Breast epithelium (tissue), 4 donors: ENCODE measurements around the gene LRRC8C. TPM values are rescaled to one million over a fixed set of nuclear protein-coding genes. Genes with fewer than 3 reads are reported as not detected.

ENCODE experiments used
- DNase-seq, 2 donors: peaks; one replicate each; pipeline ENCODE4 v3.0.0-alpha.2; 2019; ENCODE audit warnings: low spot score in 2 of 2
- H3K27ac ChIP-seq, 2 donors: fragments of 200-600 bp; sonication (generic) in 1 of 2; one replicate each; pipeline ENCODE4 v1.5.1; 2016 to 2019; ENCODE audit warnings: mild to moderate bottlenecking in 1 of 2
- H3K27me3 ChIP-seq, 2 donors: fragments of 200-600 bp; sonication (generic) in 1 of 2; one replicate each; pipeline versions ENCODE4 v1.5.1 to v1.6.0; 2017 to 2019; ENCODE audit warnings: control low read depth in 1 of 2, mild to moderate bottlenecking in 1 of 2
- H3K36me3 ChIP-seq: fragments of 200-600 bp; one replicate; pipeline ENCODE4 v1.5.1; 2019
- H3K4me1 ChIP-seq, 2 donors: fragments of 200-600 bp; sonication (generic); one replicate each; pipeline ENCODE4 v1.5.1; 2016 to 2019; ENCODE audit warnings: control low read depth in 1 of 2
- H3K4me3 ChIP-seq, 3 donors: fragments of 200-600 bp; sonication (generic); 1 replicate in 2 of 3; 2 replicates in 1 of 3; pipeline ENCODE4 v1.5.1; 2016 to 2019; ENCODE audit warnings: mild to moderate bottlenecking in 3 of 3, moderate library complexity in 2 of 3
- H3K9me3 ChIP-seq, 2 donors: fragments of 200-600 bp; sonication (generic) in 1 of 2; one replicate each; pipeline ENCODE4 v1.5.1; 2016 to 2019; ENCODE audit warnings: control low read depth in 1 of 2
- CTCF ChIP-seq, 3 donors: fragments of 450-650 bp; IDR thresholded peaks; one replicate each; pipeline ENCODE4 v1.5.1; 2016 to 2017; ENCODE audit warnings: antibody characterized with exemption in 3 of 3, mild to moderate bottlenecking in 3 of 3, moderate library complexity in 3 of 3
- POLR2A ChIP-seq: fragments of 450-650 bp; IDR thresholded peaks from one replicate; pipeline ENCODE4 v1.6.1; 2016; ENCODE audit warnings: antibody characterized with exemption, mild to moderate bottlenecking, moderate library complexity
- POLR2AphosphoS5 ChIP-seq, 3 donors: sonication (generic); formaldehyde crosslinking; IDR thresholded peaks; one replicate each; pipeline ENCODE4 v1.6.1; 2017; ENCODE audit warnings: antibody characterized with exemption in 3 of 3
- intact Hi-C: fragments of 100-400 bp; cut with DNase I; formaldehyde crosslinking; loops from one replicate; pipeline ENCODE4 v1.15.1; 2023; ENCODE audit warnings: low total_unique reads
- total RNA-seq, 3 donors: library from RNA; depleted of rRNA; stranded (reverse); fragments of >200 nt; gene quantifications; one replicate each; pipeline ENCODE4 v1.1.0, GENCODE V29; 2016

LRRC8C gene
- total RNA-seq, 3 donors from 2014 or later: 10.8 to 14.6 (median 12.9) TPM

GRCh38 chr1:89641781-89642180, 8.9 kb downstream of the LRRC8C start:
- H3K9me3 ChIP-seq: peaks cover 0 to 8% of the 10 kb centered on the region in 2 donors
- intact Hi-C loops: no loop called here
- H3K27ac ChIP-seq: no peak overlapping the region
- H3K4me1 ChIP-seq: no peaks in the 10 kb centered on the region
- TF ChIP-seq POLR2A: no peak
- no peak for TF ChIP-seq CTCF (IDR thresholded peaks at IDR 0.05)
- no peak for TF ChIP-seq POLR2AphosphoS5 (IDR thresholded peaks at IDR 0.05)
- no peaks in the 10 kb centered on the region for H3K27me3 ChIP-seq
- no peaks in the 10 kb centered on the region for H3K36me3 ChIP-seq
- no peak overlapping the region for H3K4me3 ChIP-seq
- DNase-seq: no peak

- H3K9me3 ChIP-seq: peaks cover 0 to 8% of the 10 kb centered on the region in 2 donors
- intact Hi-C loops: no loop called here
Observed at GRCh38 chr1:89643577-89643976, 10.7 kb downstream of the LRRC8C start.

GRCh38 chr1:89644119-89644814, 11.3 kb downstream of the LRRC8C start:
- intact Hi-C loops: no loop called here
- H3K27ac ChIP-seq: peak overlapping the region in 1 of 2 donors; percentile 20
- no peak overlapping the region for H3K4me3 ChIP-seq
- peaks cover 0 to 8% of the 10 kb centered on the region in 2 donors for H3K9me3 ChIP-seq
- H3K4me1 ChIP-seq: no peaks in the 10 kb centered on the region
- TF ChIP-seq CTCF (IDR thresholded peaks at IDR 0.05) (no peak), POLR2A (no peak), POLR2AphosphoS5 (IDR thresholded peaks at IDR 0.05) (no peak)
- no peaks in the 10 kb centered on the region for H3K36me3 ChIP-seq
- no peak for DNase-seq
- no peaks in the 10 kb centered on the region for H3K27me3 ChIP-seq

More at GRCh38 chr1:89643577-89643976, 10.7 kb downstream of the LRRC8C start:
- no peak overlapping the region for H3K4me3 ChIP-seq
- H3K36me3 ChIP-seq: no peaks in the 10 kb centered on the region
- H3K27me3 ChIP-seq: no peaks in the 10 kb centered on the region
- TF ChIP-seq POLR2A (no peak), POLR2AphosphoS5 (IDR thresholded peaks at IDR 0.05) (no peak), CTCF (IDR thresholded peaks at IDR 0.05) (no peak)
- H3K27ac ChIP-seq: no peak overlapping the region
- H3K4me1 ChIP-seq: no peaks in the 10 kb centered on the region
- no peak for DNase-seq

- no peaks in the 10 kb centered on the region for H3K36me3 ChIP-seq
- no peak for DNase-seq
- H3K4me1 ChIP-seq: no peaks in the 10 kb centered on the region
- intact Hi-C loops: no loop called here
- H3K27me3 ChIP-seq: no peaks in the 10 kb centered on the region
- TF ChIP-seq CTCF (IDR thresholded peaks at IDR 0.05) (no peak), POLR2AphosphoS5 (IDR thresholded peaks at IDR 0.05) (no peak), POLR2A (no peak)
- no peak overlapping the region for H3K4me3 ChIP-seq
- peaks cover 0 to 8% of the 10 kb centered on the region in 2 donors for H3K9me3 ChIP-seq
- H3K27ac ChIP-seq: no peak overlapping the region
Observed at GRCh38 chr1:89646259-89646658, 13.3 kb downstream of the LRRC8C start.

- H3K4me3 ChIP-seq: no peak overlapping the region
- H3K9me3 ChIP-seq: peaks cover 0 to 8% of the 10 kb centered on the region in 2 donors
- TF ChIP-seq POLR2AphosphoS5 (IDR thresholded peaks at IDR 0.05) (no peak), CTCF (IDR thresholded peaks at IDR 0.05) (no peak), POLR2A (no peak)
- no peaks in the 10 kb centered on the region for H3K36me3 ChIP-seq
- intact Hi-C loops: loop anchor here (2.0 kb wide), 1 partner anchor 53 kb away; no protein-coding TSS in a partner anchor
- H3K27ac ChIP-seq: no peak overlapping the region
- H3K27me3 ChIP-seq: no peaks in the 10 kb centered on the region
- no peak for DNase-seq
- no peaks in the 10 kb centered on the region for H3K4me1 ChIP-seq
Observed at GRCh38 chr1:89649783-89650182, 16.9 kb downstream of the LRRC8C start.
